Measurements from ENCODE around the gene GAB1.

The GAB1 gene

DNA sequence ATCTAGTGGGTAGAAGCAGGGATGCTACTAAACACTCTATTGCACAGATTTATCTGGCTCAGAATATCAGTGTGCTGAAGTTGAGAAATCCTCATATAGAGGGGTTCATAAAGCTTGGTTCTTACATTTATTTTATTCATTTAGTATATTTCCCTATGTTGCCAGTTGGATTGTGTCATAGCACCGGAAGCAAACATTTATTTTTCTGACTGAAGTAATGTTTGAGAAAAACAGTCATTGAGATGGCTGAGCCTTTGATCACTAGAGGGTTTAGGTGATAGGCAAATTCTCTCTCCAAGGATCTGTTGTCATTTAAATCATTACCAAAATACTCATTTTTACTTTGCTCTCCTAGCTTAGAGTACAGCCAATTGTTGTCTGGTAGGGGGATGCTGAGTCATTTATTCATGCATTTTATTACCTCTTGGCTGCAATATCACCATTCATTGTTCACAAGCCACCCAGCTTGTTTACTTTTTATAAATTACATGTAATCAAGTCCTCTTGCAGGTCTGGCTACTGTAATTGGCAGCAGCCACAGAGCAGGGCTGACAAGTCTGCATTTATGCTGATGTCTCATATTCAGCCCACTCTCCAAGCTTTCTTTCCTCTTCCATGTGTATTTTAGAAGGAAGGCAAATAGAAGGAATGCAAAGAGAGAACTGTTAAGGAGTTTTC is 15.2 kb downstream of the GAB1 start:
- Histone ChIP-seq H3K27me3 (ENCODE audit: insufficient read depth, low read length, poor library complexity) (no peaks in the 10 kb centered on the region), H2AK5ac (ENCODE audit: low read length) (no peak overlapping the region), H2BK5ac (ENCODE audit: low read length) (no peak overlapping the region), H3K4me2 (ENCODE audit: low read length) (no peak overlapping the region), H3K18ac (ENCODE audit: low read length) (no peak overlapping the region), H3K56ac (ENCODE audit: low read length) (no peak overlapping the region), H4K8ac (ENCODE audit: low read depth, low read length) (no peak overlapping the region), H3K4me3 (ENCODE audit: low read length) (no peak overlapping the region), H3K27ac (ENCODE audit: low read depth, low read length) (no peak overlapping the region), H2BK120ac (ENCODE audit: low read depth, low read length) (no peak overlapping the region), H3K4me1 (ENCODE audit: control insufficient read depth, low read depth, low read length) (peaks cover 6% of the 10 kb centered on the region), H3K4ac (ENCODE audit: low read depth, low read length) (no peak overlapping the region), H3K23ac (ENCODE audit: low read length) (no peak overlapping the region), H3K79me1 (ENCODE audit: low read length) (peaks cover 5% of the 10 kb centered on the region), H2BK15ac (replicated peaks; ENCODE audit: low read depth) (no peak overlapping the region), H3K79me2 (ENCODE audit: control insufficient read depth, insufficient read depth, low read length) (no peaks in the 10 kb centered on the region), H3K36me3 (ENCODE audit: control insufficient read depth, insufficient read depth, low read length) (no peaks in the 10 kb centered on the region), H3K9ac (ENCODE audit: low read length) (no peak overlapping the region), H4K5ac (ENCODE audit: low read length) (no peak overlapping the region)
- WGBS (ENCODE audit: extremely low coverage, insufficient coverage, low lambda C conversion rate), result no CpG with 5 or more reads among the region's 1 CpG
- DNase-seq, result no peak

DNA sequence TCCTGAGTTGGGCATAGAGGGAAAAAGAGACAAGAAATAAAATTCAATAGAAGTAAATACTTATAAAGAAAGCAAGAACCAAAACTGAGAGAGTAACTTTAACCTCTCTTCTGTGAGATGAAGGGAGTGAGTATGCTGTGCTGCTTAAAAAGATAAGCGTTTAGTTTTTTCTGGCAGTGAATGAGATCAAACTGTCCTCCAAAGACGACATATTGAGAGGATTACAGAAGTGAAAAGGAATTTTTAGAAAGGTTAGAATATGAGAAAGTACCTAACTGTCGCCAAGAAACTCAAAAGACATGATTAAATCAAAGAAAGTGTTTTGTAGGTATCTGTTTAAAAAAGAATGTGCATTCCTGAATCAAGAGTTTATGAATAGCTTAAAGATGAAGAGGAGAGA is 16.0 kb downstream of the GAB1 start:
- no peak overlapping the region for H3K4me3 ChIP-seq (ENCODE audit: low read length)
- H4K5ac ChIP-seq (ENCODE audit: low read length), result no peak overlapping the region
- H3K18ac ChIP-seq (ENCODE audit: low read length), result no peak overlapping the region
- H3K9ac ChIP-seq (ENCODE audit: low read length), result no peak overlapping the region
- peaks cover 6% of the 10 kb centered on the region for H3K4me1 ChIP-seq (ENCODE audit: control insufficient read depth, low read depth, low read length)
- H3K23ac ChIP-seq (ENCODE audit: low read length), result no peak overlapping the region
- H2AK5ac ChIP-seq (ENCODE audit: low read length), result no peak overlapping the region
- peaks cover 2% of the 10 kb centered on the region for H3K79me2 ChIP-seq (ENCODE audit: control insufficient read depth, insufficient read depth, low read length)
- no peak overlapping the region for H3K4me2 ChIP-seq (ENCODE audit: low read length)
- no peak overlapping the region for H3K27ac ChIP-seq (ENCODE audit: low read depth, low read length)
- no peak overlapping the region for H3K56ac ChIP-seq (ENCODE audit: low read length)
- WGBS (ENCODE audit: extremely low coverage, insufficient coverage, low lambda C conversion rate), result no CpG with 5 or more reads among the region's 3 CpGs
- H2BK15ac ChIP-seq (replicated peaks; ENCODE audit: low read depth), result no peak overlapping the region
- H3K27me3 ChIP-seq (ENCODE audit: insufficient read depth, low read length, poor library complexity), result no peaks in the 10 kb centered on the region
- no peak overlapping the region for H2BK120ac ChIP-seq (ENCODE audit: low read depth, low read length)
- peaks cover 7% of the 10 kb centered on the region for H3K79me1 ChIP-seq (ENCODE audit: low read length)
- DNase-seq, result no peak
- H3K4ac ChIP-seq (ENCODE audit: low read depth, low read length), result no peak overlapping the region
- no peaks in the 10 kb centered on the region for H3K36me3 ChIP-seq (ENCODE audit: control insufficient read depth, insufficient read depth, low read length)
- H2BK5ac ChIP-seq (ENCODE audit: low read length), result no peak overlapping the region
- H4K8ac ChIP-seq (ENCODE audit: low read depth, low read length), result no peak overlapping the region

DNA sequence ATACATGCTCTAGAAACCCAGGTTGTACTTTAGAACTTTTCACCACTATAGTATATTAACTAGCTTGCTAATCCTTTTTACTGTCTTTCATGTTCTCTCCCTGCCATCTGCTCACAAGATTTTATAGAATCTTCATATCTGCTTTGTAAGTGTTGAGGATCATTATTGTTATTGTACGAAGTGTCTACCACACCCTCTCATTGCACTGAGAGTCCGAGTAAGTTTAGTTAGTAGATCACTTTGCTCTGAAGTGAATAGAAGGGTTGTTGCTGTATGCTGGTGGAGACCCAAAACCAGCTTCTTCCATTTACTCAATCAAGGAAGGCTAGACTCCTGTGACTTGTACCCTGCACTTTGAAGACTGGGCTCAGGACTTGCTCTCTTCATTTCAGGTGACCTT is 17.1 kb downstream of the GAB1 start:
- Histone ChIP-seq H2BK15ac (replicated peaks; ENCODE audit: low read depth) (no peak overlapping the region), H3K27ac (ENCODE audit: low read depth, low read length) (no peak overlapping the region), H3K18ac (ENCODE audit: low read length) (no peak overlapping the region), H4K5ac (ENCODE audit: low read length) (no peak overlapping the region), H4K8ac (ENCODE audit: low read depth, low read length) (no peak overlapping the region), H3K79me2 (ENCODE audit: control insufficient read depth, insufficient read depth, low read length) (peaks cover 2% of the 10 kb centered on the region), H3K4ac (ENCODE audit: low read depth, low read length) (no peak overlapping the region), H3K23ac (ENCODE audit: low read length) (no peak overlapping the region), H3K9ac (ENCODE audit: low read length) (no peak overlapping the region), H3K56ac (ENCODE audit: low read length) (no peak overlapping the region), H3K4me1 (ENCODE audit: control insufficient read depth, low read depth, low read length) (peaks cover 6% of the 10 kb centered on the region), H2AK5ac (ENCODE audit: low read length) (no peak overlapping the region), H3K4me2 (ENCODE audit: low read length) (no peak overlapping the region), H2BK5ac (ENCODE audit: low read length) (no peak overlapping the region), H3K79me1 (ENCODE audit: low read length) (peaks cover 2% of the 10 kb centered on the region), H3K4me3 (ENCODE audit: low read length) (no peak overlapping the region), H3K27me3 (ENCODE audit: insufficient read depth, low read length, poor library complexity) (no peaks in the 10 kb centered on the region), H3K36me3 (ENCODE audit: control insufficient read depth, insufficient read depth, low read length) (no peaks in the 10 kb centered on the region), H2BK120ac (ENCODE audit: low read depth, low read length) (no peak overlapping the region)
- DNase-seq, result no peak
- no CpG with 5 or more reads among the region's 2 CpGs for WGBS (ENCODE audit: extremely low coverage, insufficient coverage, low lambda C conversion rate)

DNA sequence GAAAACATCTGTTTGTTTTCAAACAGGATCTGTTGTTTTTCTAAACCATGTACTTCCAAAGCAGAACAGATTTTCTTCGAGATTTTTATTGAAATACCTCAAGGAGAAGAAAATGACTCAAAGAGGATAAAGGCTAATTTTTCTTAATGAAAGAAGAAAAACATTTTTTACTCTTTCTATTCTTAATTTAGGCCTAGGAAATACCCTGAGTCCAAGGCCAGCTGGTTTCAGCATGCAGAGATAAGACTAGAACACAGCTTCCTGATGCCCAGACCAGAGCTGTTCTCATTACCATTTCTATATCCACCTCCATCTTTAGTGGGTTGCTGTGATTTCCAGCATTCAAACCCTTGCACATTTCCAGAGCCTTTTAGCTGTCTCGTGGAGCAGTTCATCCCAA is 18.3 kb downstream of the GAB1 start:
- Histone ChIP-seq H3K79me1 (ENCODE audit: low read length) (peaks cover 1% of the 10 kb centered on the region), H3K9ac (ENCODE audit: low read length) (no peak overlapping the region), H4K8ac (ENCODE audit: low read depth, low read length) (no peak overlapping the region), H3K4ac (ENCODE audit: low read depth, low read length) (no peak overlapping the region), H3K27me3 (ENCODE audit: insufficient read depth, low read length, poor library complexity) (no peaks in the 10 kb centered on the region), H2BK120ac (ENCODE audit: low read depth, low read length) (no peak overlapping the region), H2AK5ac (ENCODE audit: low read length) (no peak overlapping the region), H2BK15ac (replicated peaks; ENCODE audit: low read depth) (no peak overlapping the region), H3K18ac (ENCODE audit: low read length) (no peak overlapping the region), H4K5ac (ENCODE audit: low read length) (no peak overlapping the region), H3K27ac (ENCODE audit: low read depth, low read length) (no peak overlapping the region), H3K4me3 (ENCODE audit: low read length) (no peak overlapping the region), H3K4me2 (ENCODE audit: low read length) (no peak overlapping the region), H3K56ac (ENCODE audit: low read length) (no peak overlapping the region), H2BK5ac (ENCODE audit: low read length) (no peak overlapping the region), H3K79me2 (ENCODE audit: control insufficient read depth, insufficient read depth, low read length) (peaks cover 2% of the 10 kb centered on the region), H3K36me3 (ENCODE audit: control insufficient read depth, insufficient read depth, low read length) (no peaks in the 10 kb centered on the region), H3K4me1 (ENCODE audit: control insufficient read depth, low read depth, low read length) (peaks cover 8% of the 10 kb centered on the region), H3K23ac (ENCODE audit: low read length) (no peak overlapping the region)
- no peak for DNase-seq
- no CpG with 5 or more reads among the region's 2 CpGs for WGBS (ENCODE audit: extremely low coverage, insufficient coverage, low lambda C conversion rate)

DNA sequence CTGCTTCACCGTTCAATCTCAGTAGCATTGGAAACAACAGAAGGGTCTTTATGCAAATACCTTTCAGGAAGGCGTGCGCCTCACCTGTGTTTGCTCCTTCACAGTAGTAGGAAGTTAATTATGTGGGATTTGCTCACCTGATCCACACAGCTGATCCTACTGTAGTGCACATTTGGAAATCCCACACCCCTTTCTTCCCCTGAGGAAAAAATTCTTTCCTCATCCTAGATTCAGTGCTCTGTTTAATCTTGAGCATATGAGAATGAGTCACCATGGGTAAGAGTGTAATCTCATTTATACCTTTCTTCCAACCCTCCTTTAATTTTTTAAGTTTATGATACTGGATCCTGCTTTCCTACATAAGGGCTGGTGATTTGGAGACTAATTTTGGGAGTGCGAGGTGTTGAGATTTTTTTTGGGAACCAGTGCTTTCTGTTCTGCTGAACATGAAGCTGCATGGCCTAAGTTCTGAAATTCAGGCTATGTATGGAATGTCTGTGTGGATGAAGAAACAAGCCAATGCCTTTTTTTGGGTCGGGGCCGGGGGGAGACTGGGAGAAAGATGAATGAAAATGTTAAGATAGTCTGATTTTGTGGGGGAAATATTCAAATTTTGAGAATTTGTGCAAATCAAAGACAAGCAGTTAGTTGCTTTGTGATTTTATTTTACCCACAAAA is 19.0 kb downstream of the GAB1 start:
- no CpG with 5 or more reads among the region's 6 CpGs for WGBS (ENCODE audit: extremely low coverage, insufficient coverage, low lambda C conversion rate)
- H2BK120ac ChIP-seq (ENCODE audit: low read depth, low read length), result no peak overlapping the region
- no peak overlapping the region for H2BK15ac ChIP-seq (replicated peaks; ENCODE audit: low read depth)
- H3K27me3 ChIP-seq (ENCODE audit: insufficient read depth, low read length, poor library complexity), result no peaks in the 10 kb centered on the region
- no peak overlapping the region for H3K18ac ChIP-seq (ENCODE audit: low read length)
- peaks cover 8% of the 10 kb centered on the region for H3K4me1 ChIP-seq (ENCODE audit: control insufficient read depth, low read depth, low read length)
- peak; percentile 71 for DNase-seq
- no peak overlapping the region for H2BK5ac ChIP-seq (ENCODE audit: low read length)
- H3K79me1 ChIP-seq (ENCODE audit: low read length), result peaks cover 1% of the 10 kb centered on the region
- H4K5ac ChIP-seq (ENCODE audit: low read length), result no peak overlapping the region
- H3K9ac ChIP-seq (ENCODE audit: low read length), result no peak overlapping the region
- peaks cover 2% of the 10 kb centered on the region for H3K79me2 ChIP-seq (ENCODE audit: control insufficient read depth, insufficient read depth, low read length)
- no peak overlapping the region for H3K27ac ChIP-seq (ENCODE audit: low read depth, low read length)
- no peaks in the 10 kb centered on the region for H3K36me3 ChIP-seq (ENCODE audit: control insufficient read depth, insufficient read depth, low read length)
- no peak overlapping the region for H3K4me3 ChIP-seq (ENCODE audit: low read length)
- H3K4ac ChIP-seq (ENCODE audit: low read depth, low read length), result no peak overlapping the region
- H3K56ac ChIP-seq (ENCODE audit: low read length), result no peak overlapping the region
- H3K23ac ChIP-seq (ENCODE audit: low read length), result no peak overlapping the region
- H3K4me2 ChIP-seq (ENCODE audit: low read length), result no peak overlapping the region
- no peak overlapping the region for H4K8ac ChIP-seq (ENCODE audit: low read depth, low read length)
- H2AK5ac ChIP-seq (ENCODE audit: low read length), result no peak overlapping the region

Measured in mesendoderm (in vitro differentiated cells).